Measurements from ENCODE around the gene SERGEF.

Gene SERGEF

DNA sequence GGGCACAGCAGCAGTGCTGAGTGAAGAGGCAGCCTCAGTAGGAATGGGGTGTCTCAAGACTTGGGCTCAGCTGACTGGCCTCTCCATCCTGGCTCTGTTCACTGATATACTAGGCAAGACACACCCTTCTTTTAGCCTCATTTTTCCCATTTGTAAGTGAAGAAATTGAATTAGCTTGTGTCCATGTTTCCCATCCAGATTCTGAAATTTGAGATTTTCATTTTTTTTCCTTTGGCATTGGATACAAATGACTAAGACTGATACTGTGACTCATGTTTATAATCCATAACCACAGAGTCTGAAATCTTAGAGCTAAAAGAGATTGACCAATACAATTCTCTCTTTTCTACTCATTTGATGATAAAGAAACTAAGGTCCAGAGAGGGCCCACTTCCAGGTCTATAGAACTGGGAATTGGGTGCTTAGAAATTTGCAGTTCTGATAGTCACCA lies 167.4 kb downstream of the SERGEF start:
- no peaks in the 10 kb centered on the region for H3K9me3 ChIP-seq (ENCODE audit: severe bottlenecking)
- TF ChIP-seq, protein P1, sequence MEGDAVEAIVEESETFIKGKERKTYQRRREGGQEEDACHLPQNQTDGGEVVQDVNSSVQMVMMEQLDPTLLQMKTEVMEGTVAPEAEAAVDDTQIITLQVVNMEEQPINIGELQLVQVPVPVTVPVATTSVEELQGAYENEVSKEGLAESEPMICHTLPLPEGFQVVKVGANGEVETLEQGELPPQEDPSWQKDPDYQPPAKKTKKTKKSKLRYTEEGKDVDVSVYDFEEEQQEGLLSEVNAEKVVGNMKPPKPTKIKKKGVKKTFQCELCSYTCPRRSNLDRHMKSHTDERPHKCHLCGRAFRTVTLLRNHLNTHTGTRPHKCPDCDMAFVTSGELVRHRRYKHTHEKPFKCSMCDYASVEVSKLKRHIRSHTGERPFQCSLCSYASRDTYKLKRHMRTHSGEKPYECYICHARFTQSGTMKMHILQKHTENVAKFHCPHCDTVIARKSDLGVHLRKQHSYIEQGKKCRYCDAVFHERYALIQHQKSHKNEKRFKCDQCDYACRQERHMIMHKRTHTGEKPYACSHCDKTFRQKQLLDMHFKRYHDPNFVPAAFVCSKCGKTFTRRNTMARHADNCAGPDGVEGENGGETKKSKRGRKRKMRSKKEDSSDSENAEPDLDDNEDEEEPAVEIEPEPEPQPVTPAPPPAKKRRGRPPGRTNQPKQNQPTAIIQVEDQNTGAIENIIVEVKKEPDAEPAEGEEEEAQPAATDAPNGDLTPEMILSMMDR (IDR thresholded peaks at IDR 0.05; ENCODE audit: low read depth, low read length) = no peak
- H3K36me3 ChIP-seq = 0 out of 2 replicates have a peak, but pooled peaks cover 4% of the 10 kb centered on the region
- no peak for DNase-seq
- H3K27me3 ChIP-seq (ENCODE audit: insufficient read depth, low read depth, severe bottlenecking) = no peaks in the 10 kb centered on the region
- H3K27ac ChIP-seq = no peak overlapping the region
- no peak overlapping the region for H3K4me3 ChIP-seq (ENCODE audit: low read depth, low read length)

DNA sequence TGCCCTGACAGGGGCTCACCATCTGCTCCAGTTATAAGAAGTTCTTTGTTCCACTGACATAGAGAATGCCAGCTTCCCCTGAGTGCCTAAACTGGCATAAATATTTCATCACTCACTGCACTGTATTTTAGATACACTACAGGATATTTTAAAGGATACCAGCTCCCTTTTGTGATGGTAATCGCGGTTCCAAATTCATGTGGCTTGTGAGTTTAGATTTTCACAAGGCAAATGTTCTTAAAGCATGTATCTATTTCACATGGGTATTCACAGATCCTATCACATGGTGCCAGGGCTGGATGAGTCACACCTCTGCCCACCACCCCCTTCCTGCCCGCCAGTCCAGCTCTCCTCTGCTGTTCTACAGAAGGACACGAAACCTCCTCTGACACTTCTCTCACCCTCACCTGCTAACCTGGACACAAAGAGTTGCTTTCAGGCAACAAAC lies 172.7 kb downstream of the SERGEF start:
- no peak for DNase-seq
- Histone ChIP-seq H3K27me3 (ENCODE audit: insufficient read depth, low read depth, severe bottlenecking) (no peaks in the 10 kb centered on the region), H3K4me3 (ENCODE audit: low read depth, low read length) (no peak overlapping the region), H3K9me3 (ENCODE audit: severe bottlenecking) (no peaks in the 10 kb centered on the region), H3K27ac (no peak overlapping the region), H3K36me3 (no peaks in the 10 kb centered on the region)
- TF ChIP-seq, protein P1 (IDR thresholded peaks at IDR 0.05; ENCODE audit: low read depth, low read length) = no peak

DNA sequence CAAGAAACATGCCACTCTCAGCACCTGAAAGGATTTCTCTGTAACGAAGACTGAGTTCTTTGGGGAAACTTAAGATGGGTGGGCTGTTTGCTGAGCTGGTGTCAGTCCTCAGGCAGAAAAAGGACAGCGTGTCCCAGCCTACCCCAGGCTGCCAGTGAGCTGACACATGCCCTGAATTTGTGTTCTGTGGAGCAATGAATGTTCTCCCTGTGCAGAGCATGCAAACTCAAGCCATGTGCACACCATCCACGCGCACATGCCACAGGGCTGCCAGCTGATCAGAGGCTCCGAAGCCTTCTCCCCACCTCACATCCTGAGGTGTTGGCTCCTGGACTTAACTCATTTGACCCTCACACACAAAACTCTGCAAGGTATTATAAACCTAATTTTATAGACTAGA lies 173.4 kb downstream of the SERGEF start:
- TF ChIP-seq, protein P1 (IDR thresholded peaks at IDR 0.05; ENCODE audit: low read depth, low read length) = no peak
- no peak overlapping the region for H3K27ac ChIP-seq
- DNase-seq = no peak

DNA sequence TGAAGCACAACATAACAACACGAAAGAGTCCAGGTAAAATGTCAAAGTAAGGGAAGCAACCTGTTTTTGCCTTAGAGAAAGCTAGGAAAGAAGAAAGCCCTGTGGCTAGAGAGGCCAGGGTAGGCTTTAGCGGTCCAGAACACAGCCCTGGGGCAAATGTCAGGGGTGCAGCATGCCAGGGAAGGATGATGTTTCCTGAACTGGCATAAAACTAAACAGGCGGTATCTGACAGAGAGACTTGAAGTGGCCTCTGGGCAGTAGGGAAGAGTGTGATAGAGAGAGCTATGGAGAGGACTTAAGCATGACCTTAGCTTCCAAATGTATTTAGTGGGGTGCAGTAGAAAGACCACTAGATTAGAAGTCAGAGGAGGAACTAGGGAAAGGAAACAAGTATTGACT lies 174.7 kb downstream of the SERGEF start:
- Histone ChIP-seq H3K36me3 (no peaks in the 10 kb centered on the region), H3K27ac (no peak overlapping the region), H3K4me3 (ENCODE audit: low read depth, low read length) (no peak overlapping the region), H3K9me3 (ENCODE audit: severe bottlenecking) (no peaks in the 10 kb centered on the region), H3K27me3 (ENCODE audit: insufficient read depth, low read depth, severe bottlenecking) (no peaks in the 10 kb centered on the region)
- DNase-seq = no peak
- TF ChIP-seq, protein P1 (IDR thresholded peaks at IDR 0.05; ENCODE audit: low read depth, low read length) = no peak

More for the DNA sequence above, 173.4 kb downstream of the SERGEF start:
- no peaks in the 10 kb centered on the region for H3K27me3 ChIP-seq (ENCODE audit: insufficient read depth, low read depth, severe bottlenecking)
- no peak overlapping the region for H3K4me3 ChIP-seq (ENCODE audit: low read depth, low read length)
- no peaks in the 10 kb centered on the region for H3K9me3 ChIP-seq (ENCODE audit: severe bottlenecking)
- H3K36me3 ChIP-seq = no peaks in the 10 kb centered on the region

DNA sequence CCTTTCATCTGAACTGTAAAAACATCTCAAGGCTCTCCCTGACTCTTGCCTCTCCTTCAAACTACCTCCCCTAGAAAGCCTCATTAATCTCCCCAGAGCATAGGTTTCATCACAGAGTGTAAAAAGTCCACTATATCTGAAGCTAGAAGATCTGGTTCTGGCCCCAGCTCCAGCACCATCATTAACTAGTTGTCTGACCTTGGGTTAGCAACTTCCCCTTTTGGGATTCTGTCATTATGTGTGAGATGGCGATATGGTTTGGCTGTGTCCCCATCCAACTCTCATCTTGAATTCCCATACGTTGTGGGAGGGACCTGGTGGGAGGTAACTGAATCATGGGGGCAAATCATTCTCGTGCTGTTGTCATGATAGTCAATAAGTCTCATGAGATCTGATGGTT lies 181.0 kb downstream of the SERGEF start:
- no peaks in the 10 kb centered on the region for H3K36me3 ChIP-seq
- DNase-seq = no peak
- no peak overlapping the region for H3K27ac ChIP-seq
- H3K9me3 ChIP-seq (ENCODE audit: severe bottlenecking) = no peaks in the 10 kb centered on the region
- H3K4me3 ChIP-seq (ENCODE audit: low read depth, low read length) = no peak overlapping the region
- no peaks in the 10 kb centered on the region for H3K27me3 ChIP-seq (ENCODE audit: insufficient read depth, low read depth, severe bottlenecking)
- TF ChIP-seq, protein P1 (IDR thresholded peaks at IDR 0.05; ENCODE audit: low read depth, low read length) = no peak

DNA sequence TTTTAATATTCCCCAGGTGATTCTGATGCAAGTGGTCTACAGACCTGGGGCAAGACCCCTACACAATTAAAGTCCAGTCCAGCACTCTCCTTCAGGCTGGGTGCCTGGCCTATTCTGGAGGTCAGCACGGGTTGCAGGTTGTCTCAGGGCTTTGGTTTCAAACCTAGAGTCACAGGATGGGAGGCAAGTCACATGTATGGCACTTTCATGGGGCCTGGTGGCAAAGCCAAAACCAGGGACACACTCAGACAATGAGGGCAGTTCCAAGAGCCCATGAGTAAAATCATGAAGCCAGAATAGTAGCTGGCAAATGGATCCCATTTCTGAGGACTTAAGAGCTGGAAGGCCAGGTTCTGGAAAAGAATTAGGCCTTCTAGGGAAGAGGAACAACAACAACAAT lies 181.6 kb downstream of the SERGEF start:
- Histone ChIP-seq H3K36me3 (no peaks in the 10 kb centered on the region), H3K4me3 (ENCODE audit: low read depth, low read length) (no peak overlapping the region), H3K27ac (no peak overlapping the region), H3K27me3 (ENCODE audit: insufficient read depth, low read depth, severe bottlenecking) (no peaks in the 10 kb centered on the region), H3K9me3 (ENCODE audit: severe bottlenecking) (no peaks in the 10 kb centered on the region)
- TF ChIP-seq, protein P1 (IDR thresholded peaks at IDR 0.05; ENCODE audit: low read depth, low read length) = no peak
- no peak for DNase-seq

All from WERI-Rb-1 (cell line).